Endothelial cell of umbilical vein (primary cell): ENCODE data around the gene SUV39H2. TPM values are rescaled to one million over a fixed set of nuclear protein-coding genes. Genes with fewer than 3 reads are reported as not detected.

Source experiments
- BruUV-seq: library from RNA; stranded (reverse); fragments of 400-500 nt; replicated peaks from 2 replicates; lab custom pipeline; 2021; lab: Mats Ljungman, UMichigan
- CTCF ChIA-PET: fragments of 300-600, 350-600 bp; sonication (Branson Sonifier 250); formaldehyde crosslinking; loops from one replicate; lab custom pipeline; 2021; ENCODE audit warnings: antibody characterized with exemption, inconsistent platforms; lab: Charles Lee
- POLR2A ChIA-PET: fragments of 300-600, 350-600 bp; sonication (Branson Sonifier 250); formaldehyde crosslinking; loops from one replicate; lab custom pipeline; 2021; ENCODE audit warnings: antibody characterized with exemption, inconsistent platforms; lab: Charles Lee
- DNase-seq: peaks from one replicate; pipeline ENCODE4 v3.0.0-alpha.2; 2011; ENCODE audit warnings: low read depth, low spot score
- FAIRE-seq: peaks from 2 replicates; lab custom pipeline; 2011; peaks lifted over from hg19 to GRCh38; lab: Jason Lieb, UNC
- H2AFZ ChIP-seq: 2 replicates; pipeline ENCODE4 v1.6.0; 2012; ENCODE audit warnings: low read depth, low read length, control low read depth, inconsistent platforms
- H3K27ac ChIP-seq: 2 replicates; pipeline ENCODE4 v1.5.1; 2011; ENCODE audit warnings: low read depth, mild to moderate bottlenecking, control low read depth, low read length, moderate library complexity; ENCODE audit not compliant: insufficient read depth
- H3K27me3 ChIP-seq, 2 experiments: 2 replicates each; pipeline versions ENCODE4 v1.6.0 to v1.6.1; 2011; ENCODE audit warnings: low read length in 2 of 2, mixed read lengths in 1 of 2; ENCODE audit not compliant: control insufficient read depth in 2 of 2, insufficient read depth in 2 of 2
- H3K36me3 ChIP-seq, 2 experiments: 2 replicates in 1 of 2; 3 replicates in 1 of 2; pipeline ENCODE4 v1.5.1; 2011; ENCODE audit warnings: low read length in 2 of 2, mild to moderate bottlenecking in 1 of 2, moderate library complexity in 1 of 2; ENCODE audit not compliant: control insufficient read depth in 2 of 2, insufficient read depth in 2 of 2; ENCODE audit errors: extremely low read depth in 1 of 2
- H3K4me1 ChIP-seq: 3 replicates; pipeline ENCODE4 v1.5.1; 2011; ENCODE audit warnings: mild to moderate bottlenecking, low read length; ENCODE audit not compliant: control insufficient read depth, insufficient read depth; ENCODE audit errors: extremely low read depth
- H3K4me2 ChIP-seq: 2 replicates; pipeline ENCODE4 v1.6.1; 2011; ENCODE audit warnings: low read length, control low read depth, mixed read lengths; ENCODE audit not compliant: insufficient read depth
- H3K4me3 ChIP-seq, 3 experiments: fragments of 200-600 bp in 1 of 3; sonication (generic), shearing (Covaris generic) in 1 of 3; replicated peaks in 1 of 3; 2 replicates each; pipeline ENCODE4 v1.5.1; 2011 to 2016; ENCODE audit warnings: control low read depth in 3 of 3, low read length in 3 of 3, mild to moderate bottlenecking in 2 of 3, inconsistent platforms in 1 of 3, low read depth in 1 of 3, moderate library complexity in 1 of 3; ENCODE audit not compliant: insufficient read depth in 1 of 3
- H3K79me2 ChIP-seq: 2 replicates; pipeline ENCODE4 v1.6.0; 2012; ENCODE audit warnings: low read length, inconsistent platforms; ENCODE audit not compliant: control insufficient read depth, insufficient read depth
- H3K9ac ChIP-seq: replicated peaks from 2 replicates; pipeline ENCODE3; 2011; ENCODE audit warnings: low read length, control low read depth; ENCODE audit not compliant: insufficient read depth; ENCODE audit errors: extremely low read depth
- H3K9me1 ChIP-seq: replicated peaks from 3 replicates; pipeline ENCODE4 v1.6.0; 2011; ENCODE audit warnings: mild to moderate bottlenecking, low read length; ENCODE audit not compliant: control insufficient read depth, insufficient read depth; ENCODE audit errors: extremely low read depth
- H3K9me3 ChIP-seq: replicated peaks from 2 replicates; pipeline ENCODE4 v1.5.1; 2012; ENCODE audit warnings: low read length, inconsistent platforms; ENCODE audit not compliant: control insufficient read depth, insufficient read depth
- H4K20me1 ChIP-seq: replicated peaks from 2 replicates; pipeline ENCODE3; 2011; ENCODE audit warnings: mild to moderate bottlenecking, low read length; ENCODE audit not compliant: control insufficient read depth, insufficient read depth; ENCODE audit errors: extremely low read depth
- EZH2 ChIP-seq: IDR thresholded peaks from 2 replicates; pipeline ENCODE4 v1.6.1; 2012; ENCODE audit warnings: borderline replicate concordance, low read depth, mild to moderate bottlenecking, moderate library complexity, low read length, inconsistent platforms; ENCODE audit not compliant: severe bottlenecking
- FOS ChIP-seq: IDR thresholded peaks from 2 replicates; pipeline ENCODE4 v1.6.1; 2011; ENCODE audit warnings: mild to moderate bottlenecking, low read length, moderate library complexity, borderline replicate concordance; ENCODE audit not compliant: insufficient read depth
- GATA2 ChIP-seq: IDR thresholded peaks from 2 replicates; pipeline ENCODE4 v1.7.0; 2011; ENCODE audit warnings: low read depth, mild to moderate bottlenecking, moderate library complexity, mixed read lengths, low read length; ENCODE audit not compliant: insufficient read length, insufficient read depth
- JUN ChIP-seq: IDR thresholded peaks from 2 replicates; pipeline ENCODE4 v1.6.1; 2011; ENCODE audit warnings: borderline replicate concordance, low read depth; ENCODE audit not compliant: insufficient read length, insufficient read depth
- MAX ChIP-seq: IDR thresholded peaks from 2 replicates; pipeline ENCODE4 v1.6.1; 2011; ENCODE audit not compliant: insufficient read depth, insufficient read length
- MYC ChIP-seq: IDR thresholded peaks from one replicate; pipeline ENCODE4 v1.6.1; 2011; ENCODE audit warnings: mild to moderate bottlenecking, low read depth, low read length
- POLR2A ChIP-seq: IDR thresholded peaks from 2 replicates; pipeline ENCODE4 v1.6.1; 2012; ENCODE audit warnings: low read depth, mild to moderate bottlenecking, control low read depth, low read length
- POLR2AphosphoS5 ChIP-seq: IDR thresholded peaks from 2 replicates; pipeline ENCODE4 v1.6.1; 2012; ENCODE audit warnings: low read depth, mild to moderate bottlenecking, control low read depth, low read length, moderate library complexity; ENCODE audit not compliant: insufficient read depth
- dilution Hi-C: fragments of 300-500 bp; cut with MboI; formaldehyde crosslinking; loops from one replicate; pipeline ENCODE4 v1.15.0; 2019; ENCODE audit warnings: low sequenced_read_pairs; ENCODE audit not compliant: extremely low pct_ligation_motif_present
- intact Hi-C: fragments of 100-400 bp; cut with micrococcal nuclease; formaldehyde crosslinking; loops from one replicate; pipeline ENCODE4 v1.10.0; 2022
- polyA plus RNA-seq, 4 experiments: library from polyadenylated mRNA; depleted of rRNA in 3 of 4; stranded (reverse) in 3 of 4; unstranded in 1 of 4; fragments of >200 nt; gene quantifications; 2 replicates each; pipeline versions ENCODE4 v1.2.1 to v1.2.3, GENCODE V29; 2011 to 2012; ENCODE audit warnings: missing spikeins in 1 of 4
- total RNA-seq: library from RNA; stranded (reverse); gene quantifications from 2 replicates; pipeline ENCODE4 v1.2.3, GENCODE V29; 2021
- TF ChIP-seq, protein P1 (sequence below), 2 donors: IDR thresholded peaks; 1 replicate in 1 of 2; 2 replicates in 1 of 2; pipeline ENCODE4 v1.5.1; 2011; ENCODE audit warnings: low read length in 2 of 2, mild to moderate bottlenecking in 2 of 2, moderate library complexity in 2 of 2, control low read depth in 1 of 2, inconsistent platforms in 1 of 2, low read depth in 1 of 2; ENCODE audit not compliant: insufficient read depth in 1 of 2; ENCODE audit errors: extremely low read depth in 1 of 2

SUV39H2 gene
- total and polyA plus RNA-seq, 2 donors (not counting 3 experiments of a cell fraction or from before 2014, with no cell fraction given), result 5.7 to 29.9 TPM

- TSS peak; percentile 15 for BruUV-seq
These were observed 38.5 kb upstream of the SUV39H2 start for GRCh38 chr10:14840178-14840577.

More at GRCh38 chr10:14840178-14840577, 38.5 kb upstream of the SUV39H2 start:
- FAIRE-seq (no peak), DNase-seq (no peak)
- Histone ChIP-seq H3K36me3 (peaks cover 12 to 25% of the 10 kb centered on the region in 2 experiments), H4K20me1 (no peaks in the 10 kb centered on the region), H3K27me3 (no peaks in the 10 kb centered on the region), H3K79me2 (peaks cover 27% of the 10 kb centered on the region), H2AFZ (no peak overlapping the region), H3K4me3 (no peak overlapping the region), H3K4me2 (no peak overlapping the region), H3K9me3 (no peaks in the 10 kb centered on the region), H3K27ac (no peak overlapping the region), H3K9me1 (no peaks in the 10 kb centered on the region), H3K9ac (no peak overlapping the region), H3K4me1 (peaks cover 20% of the 10 kb centered on the region)
- POLR2A ChIA-PET, result no interaction called here
- intact Hi-C loops, result no loop called here
- CTCF ChIA-PET, result interaction anchor here (1.5 kb wide), 1 partner anchor 11 kb away, joined by 5 read pairs; no protein-coding TSS in a partner anchor
- dilution Hi-C loops, result no loop called here
- no peak for TF ChIP-seq GATA2
- no peak for TF ChIP-seq POLR2AphosphoS5
- TF ChIP-seq FOS, result no peak
- TF ChIP-seq EZH2, result no peak
- no peak for TF ChIP-seq POLR2A
- TF ChIP-seq, protein P1, sequence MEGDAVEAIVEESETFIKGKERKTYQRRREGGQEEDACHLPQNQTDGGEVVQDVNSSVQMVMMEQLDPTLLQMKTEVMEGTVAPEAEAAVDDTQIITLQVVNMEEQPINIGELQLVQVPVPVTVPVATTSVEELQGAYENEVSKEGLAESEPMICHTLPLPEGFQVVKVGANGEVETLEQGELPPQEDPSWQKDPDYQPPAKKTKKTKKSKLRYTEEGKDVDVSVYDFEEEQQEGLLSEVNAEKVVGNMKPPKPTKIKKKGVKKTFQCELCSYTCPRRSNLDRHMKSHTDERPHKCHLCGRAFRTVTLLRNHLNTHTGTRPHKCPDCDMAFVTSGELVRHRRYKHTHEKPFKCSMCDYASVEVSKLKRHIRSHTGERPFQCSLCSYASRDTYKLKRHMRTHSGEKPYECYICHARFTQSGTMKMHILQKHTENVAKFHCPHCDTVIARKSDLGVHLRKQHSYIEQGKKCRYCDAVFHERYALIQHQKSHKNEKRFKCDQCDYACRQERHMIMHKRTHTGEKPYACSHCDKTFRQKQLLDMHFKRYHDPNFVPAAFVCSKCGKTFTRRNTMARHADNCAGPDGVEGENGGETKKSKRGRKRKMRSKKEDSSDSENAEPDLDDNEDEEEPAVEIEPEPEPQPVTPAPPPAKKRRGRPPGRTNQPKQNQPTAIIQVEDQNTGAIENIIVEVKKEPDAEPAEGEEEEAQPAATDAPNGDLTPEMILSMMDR (IDR thresholded peaks at IDR 0.05; ENCODE audit: extremely low read depth in 1 of 2, insufficient read depth in 1 of 2, low read depth in 1 of 2, low read length in 2 of 2), result no peak
- TF ChIP-seq JUN, result no peak
- no peak for TF ChIP-seq MAX
- TF ChIP-seq MYC, result no peak
